ENCODE data around the gene TMED1.
A peak's percentile ranks its signal among the peaks of the same experiment; 100 is the strongest.
"Not testable (repeated sequence)": the region's sequence is repeated elsewhere in the genome, so short reads cannot be mapped to it uniquely, and the experiment has no call there.

Gene TMED1

GRCh38 chr19:10835754-10836478 lies at the start of gene TMED1:
Gene TMED1, minus strand, starts transcription at chr19:10836212. Its CDS starts 21 bp downstream, at chr19:10836191.
- peak; percentile 100 for DNase-seq (ENCODE audit: low read depth, low spot score)

- DNase-seq (ENCODE audit: low read depth, low spot score) = peak; percentile 33
Measured at GRCh38 chr19:10885201-10886169, 49.5 kb upstream of the TMED1 start.

GRCh38 chr19:10884274-10884673 lies 48.3 kb upstream of the TMED1 start:
- DNase-seq (ENCODE audit: low read depth, low spot score) = peak; percentile 38

DNA sequence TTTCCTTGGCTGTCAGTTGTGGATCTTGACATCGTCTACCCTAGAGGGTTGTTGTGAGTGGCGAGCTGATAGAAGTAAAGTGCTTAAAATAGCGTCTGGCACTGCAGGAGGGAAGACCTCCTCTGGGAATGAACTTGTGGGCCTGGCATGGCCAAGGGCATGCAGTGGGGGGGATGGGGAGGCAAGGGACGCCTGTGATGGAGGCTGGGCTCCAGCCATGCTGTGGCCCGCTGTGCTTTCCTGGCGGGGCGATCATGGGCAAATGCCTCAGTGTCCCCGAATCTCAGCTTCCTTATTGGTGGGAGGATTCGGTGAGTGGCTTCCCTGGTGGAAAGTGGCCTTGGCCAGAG lies 46.1 kb upstream of the TMED1 start:
- no peak for DNase-seq (ENCODE audit: low read depth, low spot score)

DNA sequence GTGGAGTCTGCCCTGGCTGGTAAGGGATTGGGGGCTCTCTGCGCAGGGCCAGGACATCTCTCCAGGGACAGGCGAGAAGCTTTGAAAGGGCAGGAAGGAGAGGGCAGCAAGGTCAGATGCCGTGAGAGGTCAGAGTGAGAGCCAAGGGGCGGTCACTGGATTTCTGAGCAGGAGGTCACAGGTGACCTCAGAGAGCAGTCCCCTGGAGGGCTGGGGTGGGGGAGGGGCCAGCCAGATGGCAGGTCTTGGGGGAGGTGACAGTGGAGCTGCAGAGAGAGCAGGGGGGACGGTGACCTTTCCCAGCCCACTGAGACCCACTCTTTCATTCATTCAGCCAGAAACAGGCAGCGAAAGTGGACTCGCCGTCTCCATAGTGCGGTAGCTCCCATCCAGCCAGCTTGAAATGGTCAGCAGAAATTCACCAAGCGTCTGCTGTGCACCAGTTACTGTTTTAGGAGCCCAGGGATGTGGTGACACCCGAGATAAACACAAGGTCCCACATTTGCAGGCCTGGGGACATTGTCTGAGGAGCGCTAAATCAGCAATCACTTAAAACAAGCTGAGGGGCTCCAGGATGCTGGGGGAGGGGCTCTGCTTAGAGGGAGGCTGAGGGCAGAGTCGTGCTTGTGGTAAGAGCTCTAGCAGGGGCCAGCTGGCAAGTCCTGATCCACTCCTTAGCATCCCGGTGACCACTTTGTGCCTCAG lies 45.5 kb upstream of the TMED1 start:
- DNase-seq (ENCODE audit: low read depth, low spot score) = no peak

- DNase-seq (ENCODE audit: low read depth, low spot score) = no peak
Measured at GRCh38 chr19:10878253-10878652, 42.2 kb upstream of the TMED1 start.

GRCh38 chr19:10877608-10878007 lies 41.6 kb upstream of the TMED1 start:
- not testable (repeated sequence) for DNase-seq (ENCODE audit: low read depth, low spot score)

DNA sequence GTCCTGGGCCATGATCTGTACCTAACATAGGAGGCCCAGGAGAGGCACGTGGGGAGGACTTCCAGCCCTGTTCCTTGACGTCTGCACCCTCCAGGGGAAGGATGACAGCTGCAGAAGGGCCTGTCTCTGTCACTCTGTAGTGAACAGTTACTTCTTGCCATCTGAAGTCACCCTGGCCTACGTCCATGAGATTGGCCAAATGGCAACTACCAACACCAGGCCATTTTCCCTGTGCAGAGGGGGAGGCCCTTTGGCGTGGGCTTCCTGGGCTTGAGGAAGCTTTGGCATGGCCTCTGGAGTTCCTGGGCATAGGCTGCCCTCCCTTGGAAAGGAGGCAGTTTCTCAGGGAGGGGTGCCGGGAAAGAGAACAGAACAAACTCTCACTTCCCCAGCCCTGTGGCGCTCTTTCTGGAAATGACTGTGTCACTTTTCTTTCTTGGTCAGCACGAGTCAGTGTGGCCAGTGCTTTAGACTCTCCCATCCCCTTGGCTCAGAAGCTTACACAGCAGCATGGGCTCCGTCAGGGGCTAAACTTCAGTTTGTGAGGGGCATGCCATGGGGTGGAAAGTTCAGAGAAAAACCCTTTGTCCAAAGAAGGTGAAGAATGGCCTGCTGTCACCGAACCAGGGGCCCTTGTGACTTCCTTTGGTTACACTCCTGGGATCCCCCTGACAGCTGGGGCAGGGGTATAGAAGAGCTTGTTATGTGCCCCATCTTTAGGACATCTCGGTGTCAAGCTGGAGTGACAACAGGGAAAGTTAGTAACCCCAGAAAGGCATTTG lies 40.6 kb upstream of the TMED1 start:
- no peak for DNase-seq (ENCODE audit: low read depth, low spot score)

DNA sequence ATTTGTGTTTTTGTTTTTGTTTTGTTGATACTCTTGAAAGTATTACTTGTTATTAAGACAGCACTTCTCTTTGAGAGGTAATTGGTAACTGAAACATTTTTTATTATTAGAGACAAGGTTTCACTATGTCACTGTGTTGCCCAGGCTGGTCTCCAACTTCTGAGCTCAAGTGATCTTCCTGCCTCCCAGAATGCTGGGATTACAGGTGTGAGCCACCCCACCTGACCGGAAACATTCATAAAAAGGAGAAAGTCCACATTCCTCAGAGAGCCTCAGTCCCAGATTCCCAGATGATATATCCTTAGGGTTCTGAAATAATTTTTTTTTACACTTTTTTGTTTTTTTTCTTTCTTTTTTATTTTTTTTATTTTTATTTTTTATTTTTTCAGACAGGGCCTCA lies 38.0 kb upstream of the TMED1 start:
- no peak for DNase-seq (ENCODE audit: low read depth, low spot score)

- DNase-seq (ENCODE audit: low read depth, low spot score) = peak; percentile 33
Measured at GRCh38 chr19:10872546-10873107, 36.6 kb upstream of the TMED1 start.

DNA sequence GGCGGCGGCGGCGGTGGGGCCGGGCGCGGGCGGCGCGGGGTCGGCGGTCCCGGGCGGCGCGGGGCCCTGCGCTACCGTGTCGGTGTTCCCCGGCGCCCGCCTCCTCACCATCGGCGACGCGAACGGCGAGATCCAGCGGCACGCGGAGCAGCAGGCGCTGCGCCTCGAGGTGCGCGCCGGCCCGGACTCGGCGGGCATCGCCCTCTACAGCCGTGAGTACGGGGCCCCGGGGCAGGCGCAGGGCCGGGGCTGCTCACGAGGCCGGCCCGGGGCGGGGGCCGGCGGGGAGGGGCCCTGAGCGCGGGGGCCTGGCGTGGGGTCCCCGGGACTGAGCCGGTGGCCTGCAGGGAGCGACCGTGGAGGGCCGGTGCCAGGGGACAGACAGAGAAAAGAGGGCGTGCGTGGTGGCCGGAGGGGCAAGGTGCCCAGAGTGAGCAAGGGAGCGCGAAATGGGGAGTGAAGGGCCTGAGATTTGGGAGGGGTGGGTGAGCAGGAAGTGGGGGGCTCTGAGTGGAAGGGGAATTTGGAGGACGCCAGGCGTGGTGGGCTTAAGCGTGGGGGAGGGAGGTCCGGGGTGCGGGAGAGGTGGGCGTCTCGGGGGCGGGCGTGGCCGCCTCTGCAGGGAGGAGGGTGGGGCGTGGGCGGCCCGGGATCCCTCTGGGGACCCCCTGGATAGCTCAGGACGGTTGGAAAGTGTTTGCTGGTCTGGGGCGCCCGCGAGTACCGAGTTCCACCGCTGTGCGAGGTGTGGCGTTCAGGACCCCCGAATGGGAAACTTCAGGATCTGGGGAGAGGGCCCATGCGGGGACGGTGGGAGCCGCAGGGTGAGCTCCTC lies 35.9 kb upstream of the TMED1 start:
- peak; percentile 59 for DNase-seq (ENCODE audit: low read depth, low spot score)

GRCh38 chr19:10870955-10871603 lies 35.1 kb upstream of the TMED1 start, which contains the start of gene CARM1:
Gene CARM1, plus strand, starts transcription at chr19:10871553. Its CDS starts 150 bp downstream, at chr19:10871703.
- DNase-seq (ENCODE audit: low read depth, low spot score) = peak; percentile 100

- DNase-seq (ENCODE audit: low read depth, low spot score) = no peak
Measured at GRCh38 chr19:10870501-10870954, 34.5 kb upstream of the TMED1 start.

DNA sequence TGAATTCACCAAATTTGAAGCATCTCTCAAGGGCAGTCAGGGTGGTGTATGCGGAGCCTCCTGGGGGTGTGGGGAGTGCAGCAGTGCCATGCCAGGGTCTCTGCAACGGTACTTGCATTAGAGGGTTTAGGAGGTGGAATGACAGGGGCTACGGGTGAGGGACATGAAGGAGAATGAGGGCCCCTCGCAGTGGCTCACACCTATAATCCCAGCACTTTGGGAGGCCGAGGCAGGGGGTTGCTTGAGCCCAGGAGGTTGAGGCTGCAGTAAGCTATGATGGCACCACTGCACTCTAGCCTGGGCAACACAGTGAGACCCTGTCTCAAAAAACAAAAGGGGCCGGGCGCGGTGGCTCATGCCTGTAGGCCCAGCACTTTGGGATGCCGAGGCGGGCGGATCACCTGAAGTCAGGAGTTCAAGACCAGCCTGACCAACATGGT lies 33.9 kb upstream of the TMED1 start:
- not testable (repeated sequence) for DNase-seq (ENCODE audit: low read depth, low spot score)

DNA sequence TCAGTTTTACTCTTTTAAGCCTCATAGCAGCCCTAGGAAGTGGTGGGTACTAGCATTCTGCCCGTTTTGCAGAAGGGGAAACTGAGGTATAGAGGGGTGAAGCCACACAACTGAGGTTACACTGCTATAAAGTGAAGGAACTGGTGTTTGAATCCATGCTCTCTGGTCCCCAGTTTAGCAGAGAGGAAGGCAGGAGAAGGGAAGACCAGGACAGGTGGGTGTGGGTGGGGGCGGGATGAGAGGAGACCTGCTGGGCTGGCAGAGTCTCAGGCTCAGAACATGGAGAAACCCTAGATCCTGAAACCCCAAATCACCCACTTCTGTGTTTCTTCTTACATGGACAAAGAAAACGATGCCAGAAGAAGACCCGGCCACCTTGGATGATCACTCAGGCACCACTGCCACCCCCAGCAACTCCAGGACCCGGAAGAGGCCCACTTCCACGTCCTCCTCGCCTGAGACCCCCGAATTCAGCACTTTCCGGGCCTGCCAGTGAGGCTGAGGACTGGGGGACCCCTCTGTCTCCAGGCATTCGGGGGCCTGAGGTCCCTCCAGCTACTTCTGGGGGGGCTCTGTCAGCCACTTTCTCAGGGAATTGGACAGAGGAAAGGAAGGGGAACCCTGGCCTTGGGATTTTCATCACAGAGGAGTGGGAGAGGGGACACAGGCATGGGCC lies 33.0 kb upstream of the TMED1 start:
- DNase-seq (ENCODE audit: low read depth, low spot score) = no peak

GRCh38 chr19:10866495-10866894 lies 30.5 kb upstream of the TMED1 start:
- no peak for DNase-seq (ENCODE audit: low read depth, low spot score)

DNA sequence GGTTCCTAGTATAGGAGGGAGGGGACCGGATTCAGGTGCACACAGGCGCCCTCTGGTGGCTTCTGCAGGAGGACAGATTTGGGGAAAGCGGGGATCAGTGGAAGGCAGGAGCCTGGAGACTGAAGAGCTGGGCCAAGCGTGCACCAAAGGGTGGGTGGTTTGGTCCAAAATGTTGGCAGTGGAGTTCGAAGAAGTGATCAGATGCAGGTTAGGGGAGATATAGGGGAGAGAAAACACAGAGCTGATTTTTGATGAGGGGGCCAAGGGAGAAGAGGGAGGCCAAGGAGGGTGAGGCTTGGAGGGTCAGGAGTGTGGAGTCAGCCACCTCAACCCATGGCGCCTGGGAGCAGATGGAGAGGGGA lies 28.5 kb upstream of the TMED1 start:
- peak; percentile 87 for DNase-seq (ENCODE audit: low read depth, low spot score)

GRCh38 chr19:10863107-10863717 lies 27.2 kb upstream of the TMED1 start:
- peak; percentile 89 for DNase-seq (ENCODE audit: low read depth, low spot score)

All from astrocyte of the hippocampus (primary cell).